Activated T-helper 2 cell treated with anti-CD3 and anti-CD28 coated beads, Interferon-gamma antibody, Interleukin-2, Interleukin-4, amounts not matched to agents 10 μg/mL and 5 μg/mL and 100 μg/mL, durations not matched to agents 14 hours and 24 hours and 36 hours (primary cell): ENCODE results near the gene VIP. TPM values are rescaled to one million over a fixed set of nuclear protein-coding genes. Genes with fewer than 3 reads are reported as not detected.
"Not testable (repeated sequence)": the region's sequence is repeated elsewhere in the genome, so short reads cannot be mapped to it uniquely, and the experiment has no call there.

Experiments used
- DNase-seq: peaks from one replicate; pipeline ENCODE4 v3.0.0; 2021; ENCODE audit warnings: low spot score
- H3K27ac Mint-ChIP-seq: one replicate; pipeline ENCODE4 v1.8.0; 2021; ENCODE audit warnings: mixed read lengths
- H3K27me3 Mint-ChIP-seq: one replicate; pipeline ENCODE4 v1.8.0; 2021; ENCODE audit warnings: low read depth, mixed read lengths
- H3K36me3 Mint-ChIP-seq: one replicate; pipeline ENCODE4 v1.8.0; 2021; ENCODE audit warnings: low read depth, mixed read lengths
- H3K4me1 Mint-ChIP-seq: one replicate; pipeline ENCODE4 v1.8.0; 2021; ENCODE audit warnings: low read depth, mixed read lengths
- H3K4me3 Mint-ChIP-seq: one replicate; pipeline ENCODE4 v1.8.0; 2021; ENCODE audit warnings: low read depth, mild to moderate bottlenecking, moderate library complexity, mixed read lengths
- H3K9me3 Mint-ChIP-seq: one replicate; pipeline ENCODE4 v1.8.0; 2021; ENCODE audit warnings: mixed read lengths
- intact Hi-C: fragments of 100-400 bp; cut with micrococcal nuclease; formaldehyde crosslinking; loops from one replicate; pipeline ENCODE4 v1.15.1; 2023
- total RNA-seq: library from RNA; stranded (reverse); gene quantifications from 2 replicates; pipeline ENCODE4 v1.2.3, GENCODE V29; 2022

The VIP gene
- not detected in 2 replicates for total RNA-seq

DNA sequence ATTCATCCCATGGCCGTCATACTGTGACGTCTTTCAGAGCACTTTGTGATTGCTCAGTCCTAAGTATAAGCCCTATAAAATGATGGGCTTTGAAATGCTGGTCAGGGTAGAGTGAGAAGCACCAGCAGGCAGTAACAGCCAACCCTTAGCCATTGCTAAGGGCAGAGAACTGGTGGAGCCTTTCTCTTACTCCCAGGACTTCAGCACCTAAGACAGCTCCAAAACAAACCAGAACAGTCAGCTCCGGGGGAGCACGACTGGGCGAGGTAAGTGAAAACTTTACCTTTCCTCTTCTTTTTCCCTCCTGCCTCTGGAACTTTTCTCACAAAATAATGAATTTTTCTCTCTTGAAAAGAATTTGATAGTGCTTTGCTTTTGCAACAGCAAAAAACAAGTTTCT lies at the start of gene VIP:
VIP (plus strand) TSS at position 104 of the 400 bp plus-strand sequence. CDS start 1,381 bp downstream, outside the sequence.
- H3K9me3 Mint-ChIP-seq = no peaks in the 10 kb centered on the region
- H3K27me3 Mint-ChIP-seq = no peaks in the 10 kb centered on the region
- no peaks in the 10 kb centered on the region for H3K4me1 Mint-ChIP-seq
- intact Hi-C loops = no loop called here
- H3K27ac Mint-ChIP-seq = no peak within 1 kb of the TSS
- DNase-seq = no peak
- no peak within 1 kb of the TSS for H3K4me3 Mint-ChIP-seq
- H3K36me3 Mint-ChIP-seq = no peaks in the 10 kb centered on the region

DNA sequence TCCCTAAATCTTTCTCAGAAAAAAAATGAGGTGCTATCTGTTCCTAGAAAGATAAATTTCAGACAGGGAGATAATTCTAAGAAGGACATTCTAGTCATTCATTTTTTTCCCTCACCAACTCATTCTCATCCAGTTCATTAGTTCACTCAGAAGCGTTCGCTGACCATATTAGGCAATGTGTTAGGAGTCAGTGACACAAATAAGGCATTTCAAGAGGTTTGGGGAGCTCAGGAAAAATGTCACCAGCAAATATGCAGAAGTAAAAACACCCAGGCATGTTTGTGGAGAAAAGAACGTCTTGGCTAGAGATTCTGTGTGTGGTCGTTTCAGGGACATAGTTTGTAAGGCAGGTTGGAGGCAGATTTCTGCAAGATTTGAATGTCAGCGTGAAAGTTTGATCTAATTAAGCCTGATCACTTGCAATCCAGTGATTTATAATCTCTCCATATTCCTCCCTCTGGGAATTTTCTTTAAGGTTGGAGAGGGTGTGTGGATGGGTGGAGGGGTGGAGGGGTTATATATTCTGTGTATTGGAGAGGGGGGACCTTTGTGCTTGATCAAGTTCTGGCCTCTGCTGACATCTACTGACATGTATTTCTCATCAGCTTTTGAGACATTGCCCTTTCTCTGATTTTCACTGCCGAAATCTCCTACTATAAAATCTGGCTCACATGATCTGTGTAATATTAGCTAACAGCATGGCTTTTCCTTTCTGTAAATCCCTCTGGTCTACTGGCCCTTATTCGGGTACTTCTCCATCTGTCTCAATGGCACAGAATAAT lies 49.3 kb upstream of the VIP start:
- H3K27ac Mint-ChIP-seq = no peak overlapping the region
- no peaks in the 10 kb centered on the region for H3K36me3 Mint-ChIP-seq
- no peak for DNase-seq
- no peaks in the 10 kb centered on the region for H3K4me1 Mint-ChIP-seq
- no peak overlapping the region for H3K4me3 Mint-ChIP-seq
- intact Hi-C loops = no loop called here
- peaks cover 10% of the 10 kb centered on the region for H3K27me3 Mint-ChIP-seq
- H3K9me3 Mint-ChIP-seq = no peaks in the 10 kb centered on the region

- H3K27me3 Mint-ChIP-seq = peaks cover 10% of the 10 kb centered on the region
- intact Hi-C loops = no loop called here
These were observed 48.7 kb upstream of the VIP start for GRCh38 chr6:152701863-152702401.

DNA sequence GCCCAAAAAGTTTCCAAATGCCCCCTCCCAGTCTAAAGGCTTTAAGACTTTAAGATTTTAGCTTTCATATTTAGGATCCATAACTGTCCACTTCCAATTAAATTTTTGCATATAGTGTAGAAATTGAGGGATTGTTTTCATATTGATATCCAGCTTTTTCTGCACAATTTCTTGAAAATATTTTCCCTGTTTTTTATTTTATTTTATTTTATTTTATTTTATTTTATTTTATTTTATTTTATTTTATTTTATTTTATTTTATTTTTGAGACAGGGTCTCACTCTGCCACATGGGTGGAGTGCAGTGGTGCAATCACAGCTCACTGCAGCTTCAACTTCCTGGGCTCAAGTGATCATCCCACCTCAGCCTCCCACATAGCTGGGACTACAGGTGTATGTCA lies 46.8 kb upstream of the VIP start:
- intact Hi-C loops = not testable (repeated sequence)

More at GRCh38 chr6:152701863-152702401, 48.7 kb upstream of the VIP start:
- Mint-ChIP-seq H3K4me1 (no peaks in the 10 kb centered on the region), H3K36me3 (no peaks in the 10 kb centered on the region), H3K9me3 (no peaks in the 10 kb centered on the region), H3K27ac (no peak overlapping the region), H3K4me3 (no peak overlapping the region)
- no peak for DNase-seq

DNA sequence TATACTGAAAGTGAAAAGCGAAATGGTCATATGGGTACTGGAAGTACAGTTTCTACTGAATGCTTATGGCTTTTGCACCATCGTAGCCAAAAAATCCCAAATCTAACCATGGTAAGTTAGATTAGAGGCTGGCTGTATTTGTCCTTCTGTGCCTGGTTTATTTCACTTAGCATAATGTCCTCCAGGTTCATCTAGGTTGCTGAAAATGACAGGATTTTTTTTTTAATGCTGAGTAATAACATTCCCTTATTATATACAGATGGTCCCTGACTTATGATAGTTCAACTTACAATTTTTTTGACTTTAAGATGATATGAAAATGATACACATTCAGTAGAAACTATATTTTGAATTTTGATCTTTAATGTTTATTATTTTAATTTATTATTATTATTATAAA lies 45.3 kb upstream of the VIP start:
- no peak overlapping the region for H3K4me3 Mint-ChIP-seq
- no peaks in the 10 kb centered on the region for H3K36me3 Mint-ChIP-seq
- DNase-seq = no peak
- H3K4me1 Mint-ChIP-seq = no peaks in the 10 kb centered on the region
- intact Hi-C loops = no loop called here
- H3K27me3 Mint-ChIP-seq = peaks cover 7% of the 10 kb centered on the region
- no peaks in the 10 kb centered on the region for H3K9me3 Mint-ChIP-seq
- H3K27ac Mint-ChIP-seq = no peak overlapping the region

More for the DNA sequence above, 46.8 kb upstream of the VIP start:
- DNase-seq, H3K27me3 Mint-ChIP-seq, H3K27ac Mint-ChIP-seq, H3K4me3 Mint-ChIP-seq, H3K4me1 Mint-ChIP-seq, H3K36me3 Mint-ChIP-seq, H3K9me3 Mint-ChIP-seq: not testable (repeated sequence)

GRCh38 chr6:152716322-152716721 lies 34.3 kb upstream of the VIP start:
- no peaks in the 10 kb centered on the region for H3K27me3 Mint-ChIP-seq
- no peaks in the 10 kb centered on the region for H3K36me3 Mint-ChIP-seq
- no peak overlapping the region for H3K27ac Mint-ChIP-seq
- no peaks in the 10 kb centered on the region for H3K4me1 Mint-ChIP-seq
- intact Hi-C loops = no loop called here
- DNase-seq = no peak
- no peak overlapping the region for H3K4me3 Mint-ChIP-seq
- H3K9me3 Mint-ChIP-seq = peaks cover 7% of the 10 kb centered on the region

GRCh38 chr6:152720974-152721373 lies 29.6 kb upstream of the VIP start:
- no peak for DNase-seq
- H3K36me3 Mint-ChIP-seq = no peaks in the 10 kb centered on the region
- intact Hi-C loops = no loop called here
- no peaks in the 10 kb centered on the region for H3K9me3 Mint-ChIP-seq
- H3K27ac Mint-ChIP-seq = no peak overlapping the region
- no peaks in the 10 kb centered on the region for H3K27me3 Mint-ChIP-seq
- H3K4me1 Mint-ChIP-seq = no peaks in the 10 kb centered on the region
- no peak overlapping the region for H3K4me3 Mint-ChIP-seq

GRCh38 chr6:152721956-152722355 lies 28.6 kb upstream of the VIP start:
- Mint-ChIP-seq H3K9me3 (no peaks in the 10 kb centered on the region), H3K36me3 (no peaks in the 10 kb centered on the region), H3K4me3 (no peak overlapping the region), H3K4me1 (no peaks in the 10 kb centered on the region), H3K27me3 (no peaks in the 10 kb centered on the region), H3K27ac (no peak overlapping the region)
- intact Hi-C loops = no loop called here
- no peak for DNase-seq

DNA sequence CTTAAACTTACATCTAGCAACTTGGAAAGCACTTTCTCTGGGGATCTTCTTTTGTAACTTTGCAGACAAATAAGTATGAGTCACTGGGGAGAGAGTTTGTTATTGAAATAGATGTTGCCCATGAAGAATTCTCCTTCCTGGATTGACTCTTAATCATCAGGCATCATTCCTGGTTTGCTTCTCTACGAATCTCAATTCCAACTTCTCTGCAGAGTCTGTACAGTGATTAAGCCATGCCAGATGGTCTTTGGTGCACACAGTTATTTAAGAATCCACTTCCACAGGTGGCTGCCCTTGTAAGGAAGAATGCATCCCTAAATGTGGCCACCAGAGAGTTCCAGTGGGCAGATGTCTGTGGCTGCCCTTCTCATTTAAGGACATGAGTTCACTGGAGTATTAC lies 27.2 kb upstream of the VIP start:
- H3K27ac Mint-ChIP-seq = no peak overlapping the region
- H3K27me3 Mint-ChIP-seq = no peaks in the 10 kb centered on the region
- intact Hi-C loops = no loop called here
- H3K36me3 Mint-ChIP-seq = no peaks in the 10 kb centered on the region
- no peak for DNase-seq
- H3K4me1 Mint-ChIP-seq = no peaks in the 10 kb centered on the region
- no peaks in the 10 kb centered on the region for H3K9me3 Mint-ChIP-seq
- H3K4me3 Mint-ChIP-seq = no peak overlapping the region

- H3K36me3 Mint-ChIP-seq = no peaks in the 10 kb centered on the region
- no peaks in the 10 kb centered on the region for H3K9me3 Mint-ChIP-seq
- H3K4me3 Mint-ChIP-seq = no peak overlapping the region
- H3K4me1 Mint-ChIP-seq = no peaks in the 10 kb centered on the region
- intact Hi-C loops = no loop called here
- no peak for DNase-seq
- H3K27me3 Mint-ChIP-seq = no peaks in the 10 kb centered on the region
- no peak overlapping the region for H3K27ac Mint-ChIP-seq
These were observed 24.3 kb upstream of the VIP start for GRCh38 chr6:152726313-152726712.

DNA sequence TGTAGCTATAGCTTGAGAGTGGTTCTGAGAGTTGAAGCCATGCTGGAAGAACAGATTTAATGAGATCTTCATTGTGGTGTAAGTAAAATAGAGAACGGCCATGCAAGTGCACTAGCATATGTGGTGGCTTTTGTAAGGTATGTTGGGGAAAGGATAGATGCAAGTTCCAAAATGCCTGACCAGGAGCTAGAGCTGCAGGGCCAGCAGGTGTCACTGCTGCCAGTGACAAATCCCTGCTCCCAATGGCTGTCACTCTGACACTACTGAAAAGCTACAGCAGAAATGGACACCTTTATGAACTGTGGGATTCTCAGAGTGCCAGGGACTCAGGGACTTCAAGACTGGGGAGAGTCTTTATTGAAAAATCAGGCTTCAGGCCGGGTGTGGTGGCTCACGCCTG lies 23.1 kb upstream of the VIP start:
- Mint-ChIP-seq H3K36me3 (no peaks in the 10 kb centered on the region), H3K9me3 (no peaks in the 10 kb centered on the region), H3K27ac (no peak overlapping the region), H3K4me3 (no peak overlapping the region), H3K4me1 (no peaks in the 10 kb centered on the region), H3K27me3 (no peaks in the 10 kb centered on the region)
- intact Hi-C loops = no loop called here
- no peak for DNase-seq

DNA sequence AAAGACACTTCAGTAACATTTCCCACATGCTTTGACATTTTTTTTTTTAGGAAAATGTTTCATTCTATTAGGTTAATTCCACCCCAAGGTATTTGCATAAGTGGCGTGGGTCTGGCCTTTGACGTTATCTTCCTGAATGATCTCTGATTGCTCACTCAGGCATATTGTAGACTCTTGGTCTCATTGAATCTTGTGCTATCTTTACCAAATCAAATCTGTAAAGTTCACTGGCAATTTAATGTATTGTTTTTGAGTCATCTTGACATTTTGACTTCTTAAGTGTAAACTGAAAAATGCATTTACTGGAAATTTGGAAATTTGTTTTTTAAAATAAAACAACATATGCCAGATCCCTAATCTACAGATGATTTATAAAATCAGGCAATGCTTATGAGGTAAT lies 16.0 kb upstream of the VIP start:
- Mint-ChIP-seq H3K4me3 (no peak overlapping the region), H3K27ac (no peak overlapping the region), H3K4me1 (no peaks in the 10 kb centered on the region), H3K27me3 (no peaks in the 10 kb centered on the region), H3K36me3 (no peaks in the 10 kb centered on the region), H3K9me3 (no peaks in the 10 kb centered on the region)
- DNase-seq = no peak
- intact Hi-C loops = no loop called here

GRCh38 chr6:152736687-152737273 lies 13.8 kb upstream of the VIP start:
- intact Hi-C loops = no loop called here
- H3K27me3 Mint-ChIP-seq = no peaks in the 10 kb centered on the region
- DNase-seq = no peak
- H3K4me3 Mint-ChIP-seq = no peak overlapping the region
- H3K4me1 Mint-ChIP-seq = no peaks in the 10 kb centered on the region
- H3K27ac Mint-ChIP-seq = no peak overlapping the region
- H3K36me3 Mint-ChIP-seq = no peaks in the 10 kb centered on the region
- no peaks in the 10 kb centered on the region for H3K9me3 Mint-ChIP-seq
